ENCODE measurements around the gene KRCC1. TPM values are rescaled to one million over a fixed set of nuclear protein-coding genes. Genes with fewer than 3 reads are reported as not detected.
A peak's percentile ranks its signal among the peaks of the same experiment; 100 is the strongest.
"Not testable (repeated sequence)": the region's sequence is repeated elsewhere in the genome, so short reads cannot be mapped to it uniquely, and the experiment has no call there.

Gene KRCC1
- total and polyA plus RNA-seq, 2 experiments from 2014 or later: 10.3 to 12.5 TPM

DNA sequence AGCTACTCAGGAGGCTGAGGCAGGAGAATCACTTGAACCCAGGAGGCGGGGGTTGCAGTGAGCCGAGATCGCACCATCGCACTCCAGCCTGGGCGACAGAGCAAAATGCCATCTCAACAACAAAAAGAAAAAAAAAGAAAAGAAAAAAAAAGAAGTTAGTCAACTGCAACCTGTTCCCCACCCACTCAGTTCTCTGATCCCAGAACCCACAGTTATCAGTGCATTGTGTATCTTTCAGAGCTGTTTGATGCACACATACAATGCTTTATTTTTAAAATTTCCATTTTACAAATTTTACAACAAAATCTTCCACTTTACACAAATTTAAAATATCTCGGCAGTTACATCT, 53.2 kb downstream of the KRCC1 start:
- H2AFZ ChIP-seq: peak overlapping the region; percentile 86
- H3K27ac Mint-ChIP-seq: no peak overlapping the region
- peaks cover 5% of the 10 kb centered on the region; the same call in 1 of the 2 replicates for H3K9me2 ChIP-seq (ENCODE audit: insufficient read depth)
- peaks cover 3% of the 10 kb centered on the region; the same call in 1 of the 3 replicates for H3K9me3 Mint-ChIP-seq
- H3K36me3 ChIP-seq (ENCODE audit: insufficient read depth): no peaks in the 10 kb centered on the region
- H4K20me1 ChIP-seq (replicated peaks; ENCODE audit: insufficient read depth): no peaks in the 10 kb centered on the region
- no peaks in the 10 kb centered on the region for H3K27me3 ChIP-seq (ENCODE audit: insufficient read depth)
- H3K4me2 ChIP-seq: no peak overlapping the region
- no peak overlapping the region for H3K4me3 ChIP-seq
- no peaks in the 10 kb centered on the region for H3K36me3 Mint-ChIP-seq (ENCODE audit: low read depth)
- no peaks in the 10 kb centered on the region for H3F3A ChIP-seq (replicated peaks; ENCODE audit: low read depth)
- peaks cover 15% of the 10 kb centered on the region for H3K27me3 Mint-ChIP-seq (ENCODE audit: insufficient read depth, low read depth, poor library complexity)
- ATAC-seq: no peak
- no peaks in the 10 kb centered on the region for H3K79me2 ChIP-seq (replicated peaks; ENCODE audit: insufficient read depth)
- no peak overlapping the region for H3K27ac ChIP-seq (ENCODE audit: low read depth)
- no peak for DNase-seq (ENCODE audit: low spot score)
- H3K4me1 Mint-ChIP-seq: peaks cover 23% of the 10 kb centered on the region
- H3K4me3 Mint-ChIP-seq: no peak overlapping the region
- TF ChIP-seq ZNF331 (CRISPR knock-in tag; IDR thresholded peaks at IDR 0.05; ENCODE audit: low read depth) (no peak), CREB1 (CRISPR knock-in tag; IDR thresholded peaks at IDR 0.05; ENCODE audit: low read depth) (no peak), POLR2AphosphoS5 (IDR thresholded peaks at IDR 0.05; ENCODE audit: low read depth) (no peak), EZH2 (IDR thresholded peaks at IDR 0.05; ENCODE audit: low read depth, unreplicated experiment) (no peak)
- TF ChIP-seq, protein P1, sequence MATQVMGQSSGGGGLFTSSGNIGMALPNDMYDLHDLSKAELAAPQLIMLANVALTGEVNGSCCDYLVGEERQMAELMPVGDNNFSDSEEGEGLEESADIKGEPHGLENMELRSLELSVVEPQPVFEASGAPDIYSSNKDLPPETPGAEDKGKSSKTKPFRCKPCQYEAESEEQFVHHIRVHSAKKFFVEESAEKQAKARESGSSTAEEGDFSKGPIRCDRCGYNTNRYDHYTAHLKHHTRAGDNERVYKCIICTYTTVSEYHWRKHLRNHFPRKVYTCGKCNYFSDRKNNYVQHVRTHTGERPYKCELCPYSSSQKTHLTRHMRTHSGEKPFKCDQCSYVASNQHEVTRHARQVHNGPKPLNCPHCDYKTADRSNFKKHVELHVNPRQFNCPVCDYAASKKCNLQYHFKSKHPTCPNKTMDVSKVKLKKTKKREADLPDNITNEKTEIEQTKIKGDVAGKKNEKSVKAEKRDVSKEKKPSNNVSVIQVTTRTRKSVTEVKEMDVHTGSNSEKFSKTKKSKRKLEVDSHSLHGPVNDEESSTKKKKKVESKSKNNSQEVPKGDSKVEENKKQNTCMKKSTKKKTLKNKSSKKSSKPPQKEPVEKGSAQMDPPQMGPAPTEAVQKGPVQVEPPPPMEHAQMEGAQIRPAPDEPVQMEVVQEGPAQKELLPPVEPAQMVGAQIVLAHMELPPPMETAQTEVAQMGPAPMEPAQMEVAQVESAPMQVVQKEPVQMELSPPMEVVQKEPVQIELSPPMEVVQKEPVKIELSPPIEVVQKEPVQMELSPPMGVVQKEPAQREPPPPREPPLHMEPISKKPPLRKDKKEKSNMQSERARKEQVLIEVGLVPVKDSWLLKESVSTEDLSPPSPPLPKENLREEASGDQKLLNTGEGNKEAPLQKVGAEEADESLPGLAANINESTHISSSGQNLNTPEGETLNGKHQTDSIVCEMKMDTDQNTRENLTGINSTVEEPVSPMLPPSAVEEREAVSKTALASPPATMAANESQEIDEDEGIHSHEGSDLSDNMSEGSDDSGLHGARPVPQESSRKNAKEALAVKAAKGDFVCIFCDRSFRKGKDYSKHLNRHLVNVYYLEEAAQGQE (IDR thresholded peaks at IDR 0.05; ENCODE audit: unreplicated experiment): no peak
- TF ChIP-seq, protein P2, sequence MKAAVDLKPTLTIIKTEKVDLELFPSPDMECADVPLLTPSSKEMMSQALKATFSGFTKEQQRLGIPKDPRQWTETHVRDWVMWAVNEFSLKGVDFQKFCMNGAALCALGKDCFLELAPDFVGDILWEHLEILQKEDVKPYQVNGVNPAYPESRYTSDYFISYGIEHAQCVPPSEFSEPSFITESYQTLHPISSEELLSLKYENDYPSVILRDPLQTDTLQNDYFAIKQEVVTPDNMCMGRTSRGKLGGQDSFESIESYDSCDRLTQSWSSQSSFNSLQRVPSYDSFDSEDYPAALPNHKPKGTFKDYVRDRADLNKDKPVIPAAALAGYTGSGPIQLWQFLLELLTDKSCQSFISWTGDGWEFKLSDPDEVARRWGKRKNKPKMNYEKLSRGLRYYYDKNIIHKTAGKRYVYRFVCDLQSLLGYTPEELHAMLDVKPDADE (IDR thresholded peaks at IDR 0.05): no peak
- peaks cover 7% of the 10 kb centered on the region; the same call in 1 of the 2 replicates for H3K4me1 ChIP-seq (ENCODE audit: insufficient read depth)

DNA sequence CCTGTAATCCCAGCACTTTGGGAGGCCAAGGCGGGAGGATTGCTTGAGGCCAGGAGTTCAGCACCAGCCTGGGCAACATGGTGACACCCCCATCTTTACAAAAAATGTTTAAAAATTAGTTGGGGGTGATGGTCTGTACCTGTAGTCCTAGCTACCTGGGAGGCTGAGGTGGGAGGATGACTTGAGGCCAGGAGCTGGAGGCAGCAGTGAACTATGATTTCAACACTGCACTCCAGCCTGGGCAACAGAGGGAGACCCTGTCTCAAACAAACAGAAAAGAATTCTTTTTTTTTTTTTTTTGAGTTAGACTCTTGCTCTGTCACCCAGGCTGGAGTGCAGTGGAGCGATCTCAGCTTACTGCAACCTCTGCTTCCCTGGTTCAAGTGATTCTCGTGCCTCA, 55.1 kb downstream of the KRCC1 start:
- H3K79me2 ChIP-seq (replicated peaks; ENCODE audit: insufficient read depth); H3K27me3 ChIP-seq (ENCODE audit: insufficient read depth); H3K36me3 Mint-ChIP-seq (ENCODE audit: low read depth); H3K4me2 ChIP-seq; H3K9me2 ChIP-seq (ENCODE audit: insufficient read depth); H3K9me3 Mint-ChIP-seq; H4K20me1 ChIP-seq (replicated peaks; ENCODE audit: insufficient read depth); H3K27me3 Mint-ChIP-seq (ENCODE audit: insufficient read depth, low read depth, poor library complexity); ATAC-seq; H3K4me3 Mint-ChIP-seq; H3K36me3 ChIP-seq (ENCODE audit: insufficient read depth); H3K4me1 ChIP-seq (ENCODE audit: insufficient read depth); H2AFZ ChIP-seq; H3K27ac Mint-ChIP-seq; H3K4me3 ChIP-seq; H3F3A ChIP-seq (replicated peaks; ENCODE audit: low read depth); H3K27ac ChIP-seq (ENCODE audit: low read depth); DNase-seq (ENCODE audit: low spot score): not testable (repeated sequence)
- H3K4me1 Mint-ChIP-seq: peaks cover 16% of the 10 kb centered on the region; the same call in 2 of the 3 replicates

Measured in GM23338 (cell line).